IPS-NIHi7 (cell line): ENCODE data around the gene BRAF.
"Not testable (repeated sequence)": the region's sequence is repeated elsewhere in the genome, so short reads cannot be mapped to it uniquely, and the experiment has no call there.

Source experiments
- DNase-seq: peaks from one replicate; pipeline ENCODE4 v3.0.0; 2012; ENCODE audit warnings: mixed read lengths; ENCODE audit errors: extremely low spot score

BRAF gene

DNA sequence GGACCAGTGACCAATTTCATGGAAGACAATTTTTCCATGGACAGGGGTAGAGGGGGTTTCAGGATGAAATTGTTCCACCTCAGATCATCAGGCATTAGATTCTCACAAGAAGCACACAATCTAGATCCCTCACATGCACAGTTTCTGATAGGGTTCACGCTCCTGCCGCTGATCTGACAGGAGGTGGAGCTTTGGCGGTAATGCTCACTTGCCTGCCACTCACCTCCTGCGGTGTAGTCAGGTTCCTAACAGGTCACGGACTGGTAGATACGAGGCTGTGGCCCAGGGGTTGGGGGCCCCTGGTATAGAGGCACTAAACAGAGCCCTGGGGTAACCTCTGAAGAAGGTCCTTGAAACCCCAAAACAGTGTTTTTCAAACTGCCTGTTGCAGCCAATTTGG is 6.5 kb downstream of the BRAF start:
- no peak for DNase-seq

DNA sequence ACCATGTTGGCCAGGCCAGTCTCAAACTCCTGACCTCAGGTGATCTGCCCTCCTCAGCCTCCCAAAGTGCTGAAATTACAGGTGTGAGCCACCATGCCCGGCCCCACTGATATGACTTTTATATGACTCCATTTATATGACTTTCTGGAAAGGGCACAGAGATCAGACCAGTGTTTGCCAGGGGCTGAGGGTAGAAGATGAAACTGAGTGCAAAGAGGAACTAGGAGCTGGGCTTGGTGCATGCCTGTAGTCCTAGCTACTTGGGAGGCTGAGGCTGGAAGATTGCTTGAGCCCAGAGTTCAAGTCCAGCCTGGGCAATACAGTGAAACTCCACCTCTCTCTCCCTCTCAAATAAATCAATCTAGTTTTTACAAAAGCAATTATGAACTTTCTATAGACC is 7.5 kb downstream of the BRAF start:
- DNase-seq = no peak

DNA sequence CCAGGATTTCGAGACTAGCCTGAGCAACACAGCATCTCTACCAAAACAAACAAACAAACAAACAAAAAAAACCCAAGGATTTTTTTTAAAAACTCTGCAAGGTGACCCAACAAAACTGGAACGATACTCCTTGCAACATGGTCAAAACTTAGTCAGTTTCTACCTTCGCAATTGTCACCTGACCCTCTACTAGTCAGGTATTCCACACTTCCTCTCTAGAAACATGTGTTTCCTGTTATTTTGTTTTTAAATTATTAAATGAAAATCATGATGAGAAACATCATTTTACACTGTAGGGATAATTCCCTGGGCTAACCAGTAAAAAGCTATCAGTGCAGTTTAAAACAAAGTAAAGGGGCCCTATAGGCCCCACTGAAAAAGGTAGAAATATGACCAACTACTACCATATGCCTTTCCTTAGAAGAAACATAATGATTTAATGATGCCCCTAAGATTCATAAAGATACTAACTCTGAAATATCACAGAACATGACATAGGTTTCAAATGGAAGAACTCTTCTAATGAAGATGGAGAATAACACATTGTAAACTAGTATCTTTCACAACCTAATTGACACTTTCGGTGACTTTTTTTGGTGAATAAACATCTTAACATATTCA is 8.7 kb downstream of the BRAF start:
- no peak for DNase-seq

DNA sequence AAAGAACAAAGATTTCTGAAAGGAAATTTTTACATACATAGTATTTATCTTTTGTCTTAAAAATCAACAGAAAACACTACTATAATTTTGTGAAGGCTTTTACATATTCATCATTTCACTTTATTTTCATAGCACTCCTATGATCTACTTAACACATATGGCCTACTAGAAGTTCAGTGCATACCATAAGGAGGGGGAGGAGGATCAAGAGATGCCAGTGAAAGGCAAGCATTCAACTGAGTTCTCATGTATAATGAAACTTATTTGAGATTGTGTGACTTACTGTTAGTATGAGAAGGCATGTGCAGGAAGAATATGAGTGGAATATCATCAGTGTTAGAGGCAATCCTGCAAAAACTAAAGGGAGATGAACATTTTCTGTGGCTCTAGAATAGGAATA is 10.6 kb downstream of the BRAF start:
- DNase-seq = no peak

DNA sequence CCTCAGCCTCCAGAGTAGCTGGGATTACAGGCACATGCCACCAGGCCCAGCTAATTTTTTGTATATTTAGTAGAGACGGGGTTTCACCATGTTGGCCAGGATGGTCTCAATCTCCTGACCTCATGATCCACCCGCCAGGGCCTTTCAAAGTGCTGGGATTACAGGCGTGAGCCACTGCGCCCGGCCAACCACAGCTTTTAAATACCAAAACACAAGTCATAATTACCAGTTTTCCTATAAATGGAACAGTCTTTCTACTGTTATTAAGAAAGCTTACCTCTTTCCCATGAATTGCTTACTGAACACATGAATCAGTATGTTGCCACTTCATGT is 11.2 kb downstream of the BRAF start:
- DNase-seq = not testable (repeated sequence)

DNA sequence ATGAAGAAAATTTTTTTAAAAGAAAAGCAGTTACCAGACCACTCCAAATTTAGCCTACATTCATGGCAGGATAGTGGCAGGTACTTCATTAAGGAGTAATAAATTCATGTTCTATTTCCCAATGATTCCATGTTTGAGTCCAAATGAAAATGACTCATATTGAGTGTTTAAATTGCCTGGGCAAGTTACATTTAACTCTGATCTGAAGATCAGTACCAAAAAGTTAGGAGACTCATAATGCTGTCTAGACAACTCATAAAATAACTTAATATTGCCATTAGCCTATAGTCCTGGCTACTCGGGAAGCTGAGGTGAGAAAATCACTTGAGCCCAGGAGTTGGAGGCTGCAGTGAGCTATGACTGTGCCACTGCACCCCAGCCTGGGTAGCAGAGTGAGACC is 13.0 kb downstream of the BRAF start:
- no peak for DNase-seq

DNA sequence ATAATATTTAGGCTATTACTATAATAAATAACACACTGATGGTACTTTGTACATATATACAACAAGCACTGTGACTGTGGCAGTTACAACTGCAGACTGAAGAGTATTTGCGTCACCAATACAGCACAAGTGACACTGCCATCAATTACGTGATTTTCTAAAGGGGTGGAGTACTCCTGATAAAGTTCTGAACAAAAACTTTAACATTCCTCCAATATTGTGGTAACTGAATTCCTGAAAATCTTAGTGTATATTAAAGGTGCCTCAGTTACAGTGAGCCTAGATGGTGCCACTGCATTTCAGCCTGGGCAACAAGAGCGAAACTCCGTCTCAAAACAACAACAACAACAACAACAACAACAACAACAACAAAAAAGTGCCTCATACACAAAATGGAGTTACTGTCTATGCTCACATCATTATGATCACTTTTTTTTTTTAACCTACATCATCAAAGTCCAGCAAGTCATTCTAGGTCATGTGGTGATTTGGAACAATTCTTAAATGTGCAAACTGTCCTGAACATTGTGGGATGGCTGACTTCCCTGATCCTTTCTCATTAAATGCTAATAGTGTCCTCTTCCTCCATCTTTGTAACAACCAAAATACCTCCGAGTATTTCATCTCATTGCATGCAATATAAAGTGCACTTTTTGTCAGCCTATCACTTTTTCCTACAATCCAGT is 15.1 kb downstream of the BRAF start:
- no peak for DNase-seq

DNA sequence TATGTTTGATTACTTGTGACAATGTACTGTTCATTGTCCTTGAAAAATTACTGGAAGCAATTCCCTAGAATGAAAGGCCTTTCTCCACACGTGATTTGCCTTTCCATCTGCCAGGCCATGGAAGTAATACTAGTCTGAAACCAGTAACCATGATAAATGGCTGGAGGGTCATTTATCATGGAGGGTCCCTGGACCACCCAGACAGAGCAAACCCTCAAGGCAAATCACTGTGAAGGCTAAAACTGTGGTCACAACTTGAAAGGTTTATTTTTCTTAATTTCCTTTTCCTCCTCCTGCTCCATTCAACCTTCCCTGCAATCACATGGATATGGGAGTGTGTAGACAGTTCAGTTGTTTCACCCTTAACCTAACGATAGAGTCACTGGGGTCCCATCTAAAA is 16.4 kb downstream of the BRAF start:
- DNase-seq = no peak

DNA sequence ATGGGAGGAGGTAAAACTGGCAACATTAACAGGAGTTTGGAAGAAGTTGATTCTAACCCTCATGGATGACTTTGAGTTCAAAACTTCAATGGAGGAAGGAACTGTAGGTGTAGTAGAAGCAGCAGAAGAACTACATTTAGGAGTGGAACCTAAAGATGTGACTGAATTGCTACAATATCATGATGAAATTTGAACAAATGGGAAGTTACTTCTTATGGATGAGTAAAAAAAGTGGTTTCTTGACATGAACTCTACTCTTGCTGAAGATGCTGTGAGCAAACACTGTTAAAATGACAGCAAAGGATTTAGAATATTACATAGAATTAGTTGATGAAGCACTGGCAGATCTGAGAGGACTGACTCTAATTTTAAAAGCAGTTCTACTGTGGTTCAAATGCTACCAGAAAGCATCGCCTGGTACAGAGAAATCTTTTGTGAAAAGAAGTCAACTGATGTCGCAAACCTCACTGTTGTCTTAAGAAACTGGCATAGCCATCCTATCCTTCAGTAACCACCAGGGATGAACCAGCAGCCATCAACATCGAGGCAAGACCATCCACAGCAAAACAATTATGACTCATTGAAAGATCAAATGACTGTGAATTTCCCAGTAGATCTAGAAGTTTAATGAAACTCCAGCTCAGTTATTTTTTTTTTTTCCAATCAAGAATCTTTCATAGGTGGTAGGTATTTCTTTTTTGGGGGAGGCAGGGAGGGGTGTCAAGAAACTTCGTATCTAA is 20.8 kb downstream of the BRAF start:
- no peak for DNase-seq

DNA sequence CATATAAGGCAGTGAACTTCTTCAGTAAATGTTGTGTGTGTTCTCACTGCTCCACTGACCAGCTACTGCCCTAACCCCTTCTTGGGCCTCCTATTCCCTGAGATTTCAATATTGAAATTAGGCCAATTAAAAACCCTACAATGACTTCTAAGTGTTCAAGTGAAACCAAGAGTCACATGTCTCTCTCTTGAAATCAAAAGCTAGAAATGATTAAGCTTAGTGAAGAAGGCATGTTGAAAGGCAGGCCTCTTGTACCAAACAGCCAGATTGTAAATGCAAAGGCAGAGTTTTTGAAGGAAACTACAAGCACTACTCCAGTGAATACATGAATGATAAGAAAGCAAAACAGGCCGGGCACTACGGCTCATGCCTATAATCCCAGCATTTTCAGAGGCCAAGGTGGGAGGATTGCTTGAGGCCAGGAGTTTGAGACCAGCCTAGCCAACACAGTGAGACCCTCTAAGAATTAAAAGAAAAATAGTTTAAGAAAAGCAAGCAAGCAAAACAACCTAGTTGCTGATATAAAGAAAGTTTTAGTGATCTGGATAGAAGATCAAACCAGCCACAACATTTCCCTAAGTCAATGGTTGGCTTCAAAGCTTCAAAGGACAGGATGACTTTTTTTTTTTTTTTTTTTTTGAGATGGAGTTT is 22.3 kb downstream of the BRAF start:
- no peak for DNase-seq

DNA sequence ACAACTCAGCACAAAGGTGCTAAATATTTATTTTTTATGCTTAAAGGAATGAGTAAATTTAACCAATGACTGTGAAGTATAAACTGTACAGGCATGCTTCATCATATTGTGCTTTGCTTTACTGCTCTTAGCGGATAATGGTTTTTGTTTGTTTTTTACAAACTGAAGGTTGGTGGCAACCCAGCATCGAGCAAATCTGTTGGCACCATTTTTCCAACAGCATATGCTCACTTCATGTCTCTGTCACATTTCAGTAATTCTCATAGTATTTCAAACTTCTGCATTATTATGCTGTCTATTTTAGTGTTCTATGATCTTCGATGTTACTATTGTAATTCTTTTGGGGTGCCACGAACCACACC is 22.8 kb downstream of the BRAF start:
- no peak for DNase-seq

DNA sequence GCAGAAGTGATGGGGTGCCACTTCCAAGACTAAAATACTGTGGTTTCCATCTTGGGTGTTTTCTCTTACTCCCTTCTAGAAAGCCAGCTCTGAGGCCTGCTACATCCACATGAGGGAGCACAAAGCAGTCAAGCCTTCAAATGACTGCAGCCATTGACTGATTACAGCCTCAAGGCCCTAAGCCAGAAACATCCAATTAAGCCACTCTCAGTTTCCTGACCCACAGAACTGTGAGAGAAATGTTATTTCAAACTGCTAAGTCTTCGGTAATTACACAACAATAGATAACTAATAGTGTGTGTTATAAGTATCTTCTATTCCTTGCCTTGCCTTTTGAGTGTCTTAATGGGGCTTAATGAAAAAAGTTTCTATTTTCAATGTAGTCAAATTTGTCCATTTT is 24.8 kb downstream of the BRAF start:
- peak; percentile 49 for DNase-seq

DNA sequence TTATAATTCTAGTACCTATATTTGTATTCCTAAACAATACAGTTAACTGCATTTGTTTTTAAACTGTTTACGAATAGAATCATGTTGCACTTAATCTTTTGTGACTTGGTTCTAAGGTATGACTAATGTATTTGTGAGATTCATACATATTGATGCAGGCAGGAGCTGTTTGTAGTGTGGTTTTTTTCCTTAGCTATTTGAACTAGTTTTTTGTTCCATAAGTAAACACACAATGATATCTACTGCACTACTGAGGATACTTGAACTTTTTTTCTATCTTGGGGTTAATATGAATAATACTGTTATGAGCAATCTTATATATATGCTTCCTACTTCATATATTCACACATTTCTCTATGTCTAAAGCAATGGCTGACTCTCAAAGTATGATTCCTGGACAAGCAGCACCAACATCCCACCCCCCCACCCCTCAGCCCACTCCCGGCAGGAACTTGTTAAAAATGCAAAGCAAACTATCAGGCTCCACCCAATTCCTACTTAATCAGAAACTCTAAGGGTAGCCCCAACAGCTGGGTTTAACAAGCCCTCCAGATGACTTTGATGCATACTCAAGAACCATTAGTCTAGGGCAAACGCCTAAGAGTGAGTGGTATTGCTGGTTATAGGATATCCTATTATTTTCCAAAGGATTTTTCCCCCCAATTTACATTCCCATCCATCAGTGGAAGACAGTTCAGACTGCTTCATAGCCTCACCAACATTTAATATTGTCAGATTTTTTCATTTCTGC is 25.8 kb downstream of the BRAF start:
- DNase-seq = no peak

DNA sequence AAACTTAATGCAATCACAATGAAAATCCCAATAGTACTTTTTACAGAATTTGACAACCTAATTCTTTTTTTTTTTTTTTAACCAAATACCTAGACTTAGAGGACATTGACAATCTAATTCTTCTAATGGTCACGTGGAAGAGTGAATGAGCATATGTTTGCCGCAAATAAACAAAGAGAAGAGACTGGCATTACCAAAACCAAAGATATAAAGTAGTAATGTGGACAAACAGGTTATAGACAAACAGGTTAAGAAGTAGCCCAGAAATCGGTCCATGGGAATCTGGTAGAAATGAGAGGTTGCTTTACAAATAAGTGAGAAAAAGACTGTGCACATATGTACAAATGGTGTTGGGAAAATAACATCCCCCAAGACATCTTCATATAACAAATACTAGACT is 27.7 kb downstream of the BRAF start:
- no peak for DNase-seq

DNA sequence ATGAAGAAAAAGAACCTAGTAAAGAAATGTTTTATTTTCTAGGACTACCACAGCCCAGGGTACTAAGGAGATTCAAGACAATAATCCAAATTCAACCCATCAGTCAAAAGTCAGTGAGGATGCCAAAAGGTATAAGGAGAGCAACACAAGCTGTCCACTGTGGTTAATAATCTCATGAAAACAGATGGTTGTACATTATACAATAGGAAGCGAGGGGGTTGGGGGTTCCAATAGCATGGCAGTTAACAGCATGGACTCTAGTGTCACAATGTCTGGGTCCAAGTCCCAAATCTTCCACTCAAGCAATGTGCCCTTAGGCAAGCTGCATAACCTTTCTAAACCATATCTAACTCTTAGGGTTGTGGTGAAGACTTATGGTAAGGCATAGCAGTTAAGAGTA is 35.1 kb downstream of the BRAF start:
- DNase-seq = no peak

DNA sequence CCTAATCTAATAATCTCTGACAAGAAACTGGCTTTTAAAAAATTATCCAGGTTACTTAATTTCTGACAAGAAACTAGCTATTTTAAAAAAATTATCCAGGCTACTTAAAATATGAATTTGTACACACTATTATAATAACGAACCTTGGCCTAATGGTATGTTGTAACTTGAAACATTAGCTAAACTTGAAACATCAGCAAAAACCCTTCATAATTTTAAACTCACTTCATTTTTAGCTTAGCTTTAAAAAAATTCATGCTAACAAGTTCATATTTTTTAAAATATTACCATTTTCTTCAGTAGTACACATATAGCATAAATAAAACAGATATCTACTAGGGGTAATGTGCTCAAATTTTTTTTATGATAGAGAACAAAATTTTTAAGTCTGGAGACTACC is 35.6 kb downstream of the BRAF start:
- no peak for DNase-seq

DNA sequence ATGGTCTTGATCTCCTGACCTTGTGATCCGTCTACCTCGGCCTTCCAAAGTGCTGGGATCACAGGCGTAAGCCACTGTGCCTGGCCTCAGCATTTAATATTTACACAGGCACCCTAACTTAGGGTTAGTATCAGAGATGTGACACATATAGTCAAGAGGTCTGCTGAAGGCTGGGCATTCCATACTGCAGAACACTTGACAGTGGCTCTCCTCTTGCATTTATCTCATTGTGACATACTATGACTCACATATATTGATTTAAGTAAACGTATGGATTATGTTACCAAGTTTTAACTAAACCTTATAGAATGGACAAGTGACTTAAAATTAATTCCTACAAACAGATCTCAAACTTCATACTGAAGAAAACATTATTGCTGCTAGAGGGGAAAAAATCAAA is 36.6 kb downstream of the BRAF start:
- DNase-seq = no peak

DNA sequence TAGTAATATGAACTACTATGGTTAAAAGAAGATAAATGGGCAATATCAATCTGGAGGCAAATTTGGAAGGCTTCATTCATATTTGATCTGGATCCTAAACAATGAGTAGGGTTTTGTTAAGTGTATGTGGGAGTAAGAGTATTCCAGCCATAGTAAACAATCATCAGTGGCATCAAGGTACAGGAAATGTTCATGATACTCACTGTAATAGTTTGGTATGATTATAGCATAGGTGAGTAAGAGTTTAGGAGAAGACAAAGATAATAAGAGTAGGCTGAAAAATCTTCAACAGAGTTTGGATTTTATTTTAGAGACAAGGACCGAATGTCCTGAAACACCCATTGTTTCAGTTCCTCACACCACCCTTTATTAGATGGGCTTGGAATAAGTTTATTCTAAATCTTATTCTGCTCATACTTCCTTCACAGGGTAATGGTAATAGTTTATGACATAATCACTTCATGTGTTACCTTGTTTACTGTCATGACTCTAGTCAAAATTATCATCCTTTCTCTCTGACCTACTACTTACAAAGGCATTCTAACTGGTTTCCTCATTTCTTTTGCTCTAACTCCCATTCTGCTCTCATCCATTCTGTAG is 38.9 kb downstream of the BRAF start:
- no peak for DNase-seq

DNA sequence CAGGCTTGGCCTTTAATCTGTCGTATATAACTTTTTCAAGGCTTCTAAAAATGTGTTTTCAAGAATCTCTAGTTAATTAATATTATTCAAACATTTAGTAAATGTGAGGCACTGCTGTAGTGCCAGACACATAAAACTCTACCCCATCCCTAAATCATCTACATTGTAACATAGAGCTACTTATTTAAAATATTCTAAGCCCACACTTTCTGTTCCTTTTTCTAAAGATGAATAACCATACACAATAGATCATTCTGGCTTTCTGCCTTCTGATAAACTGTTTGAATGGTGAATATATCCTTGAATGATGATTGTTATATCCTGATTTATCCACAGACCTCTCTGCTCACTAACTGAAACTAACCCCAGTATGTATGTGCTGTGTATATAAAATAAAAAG is 41.4 kb downstream of the BRAF start:
- DNase-seq = no peak

DNA sequence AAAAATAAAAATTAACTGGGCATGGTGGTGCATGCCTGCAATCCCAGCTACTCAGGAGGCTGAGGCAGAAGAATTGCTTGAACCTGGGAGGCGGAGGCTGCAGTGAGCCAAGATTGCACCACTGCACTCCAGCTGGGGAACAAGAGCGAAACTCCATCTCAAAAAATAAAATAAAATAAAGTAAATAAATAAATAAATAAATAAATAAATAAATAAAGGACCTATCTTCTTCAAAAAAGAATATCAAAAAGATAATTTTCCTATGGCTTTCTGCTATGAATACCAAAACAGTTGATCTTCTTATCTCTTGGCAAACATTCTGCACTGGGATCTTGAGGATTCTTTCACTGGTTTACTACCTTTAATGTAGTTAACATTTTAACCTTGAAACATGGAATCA is 41.9 kb downstream of the BRAF start:
- DNase-seq = not testable (repeated sequence)

DNA sequence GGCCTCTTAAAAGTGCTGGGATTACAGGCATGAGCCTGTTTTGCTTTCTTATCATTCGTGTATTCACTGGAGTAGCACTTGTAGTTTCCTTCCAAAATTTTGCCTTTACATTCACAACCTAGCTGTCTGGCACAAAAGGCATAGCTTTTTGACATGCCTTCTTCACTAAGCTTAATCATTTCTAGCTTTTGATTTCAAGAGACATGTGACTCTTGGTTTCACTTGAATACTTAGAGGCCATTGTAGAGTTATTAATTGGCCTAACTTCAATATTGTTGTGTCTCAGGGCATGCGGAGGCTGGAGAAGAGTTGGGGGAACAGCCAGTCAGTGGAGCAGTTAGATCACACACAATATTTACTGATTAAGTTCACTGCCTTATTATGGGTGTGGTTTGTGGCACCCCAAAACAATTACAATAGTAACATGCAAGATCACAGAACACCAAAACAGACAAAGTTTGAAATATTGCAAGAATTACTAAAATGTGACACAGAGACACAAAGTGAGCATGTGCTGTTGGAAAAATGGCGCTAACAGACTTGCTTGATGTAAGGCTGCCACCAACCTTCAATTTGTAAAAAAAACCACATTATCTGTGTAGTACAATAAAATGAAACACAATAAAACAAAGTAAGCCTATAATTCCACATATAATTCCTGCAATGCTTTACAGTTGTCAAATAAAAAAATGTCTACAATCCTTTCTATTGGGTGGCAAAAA is 43.1 kb downstream of the BRAF start:
- no peak for DNase-seq
